Measurements from ENCODE around the gene CYP46A1. TPM values are rescaled to one million over a fixed set of nuclear protein-coding genes. Genes with fewer than 3 reads are reported as not detected.

The CYP46A1 gene
- total RNA-seq, 1 experiment from 2014 or later, result 0.36 TPM

- BruUV-seq (replicated peaks), result no TSS peak
- H3K9me3 ChIP-seq (ENCODE audit: control insufficient read depth, insufficient read depth, low read depth, low read length), result no peaks in the 10 kb centered on the region
These were observed 63.7 kb downstream of the CYP46A1 start for GRCh38 chr14:99747582-99748330.

GRCh38 chr14:99748529-99748928 is 64.4 kb downstream of the CYP46A1 start:
- H3K27ac ChIP-seq (ENCODE audit: low read length), result no peak overlapping the region
- in situ Hi-C loops (cut with HindIII; ENCODE audit: low pct_unique_long_range_greater_than_20kb, low sequenced_read_pairs), result no loop called here
- H3K4me1 ChIP-seq (ENCODE audit: control insufficient read depth, insufficient read depth, low read length), result peaks cover 26% of the 10 kb centered on the region
- no peak for ATAC-seq
- H3K9me3 ChIP-seq (ENCODE audit: control insufficient read depth, insufficient read depth, low read depth, low read length), result no peaks in the 10 kb centered on the region
- ChIA-PET POLR2A (no interaction called here), CTCF (no interaction called here)
- no peaks in the 10 kb centered on the region for H3K27me3 ChIP-seq (ENCODE audit: control insufficient read depth, insufficient read depth, low read length)
- no peak for TF ChIP-seq POLR2AphosphoS5 (IDR thresholded peaks at IDR 0.05; ENCODE audit: low read depth, low read length)
- no peak for TF ChIP-seq SIN3A (IDR thresholded peaks at IDR 0.05; ENCODE audit: borderline replicate concordance, insufficient read depth, low read depth, low read length)
- TF ChIP-seq TCF7L2 (IDR thresholded peaks at IDR 0.05; ENCODE audit: low read depth, low read length), result no peak
- no peaks in the 10 kb centered on the region for H3K36me3 ChIP-seq (ENCODE audit: control insufficient read depth, insufficient read depth, low read length)
- no peak for DNase-seq (ENCODE audit: low read depth, low spot score)
- intact Hi-C loops (cut with micrococcal nuclease; ENCODE audit: unreplicated experiment), result no loop called here
- no TSS peak for BruUV-seq (replicated peaks)
- no peak overlapping the region for H3K4me3 ChIP-seq (ENCODE audit: low read depth in 2 of 2, low read length in 2 of 2)

More at GRCh38 chr14:99747582-99748330, 63.7 kb downstream of the CYP46A1 start:
- DNase-seq (ENCODE audit: low read depth, low spot score) (no peak), ATAC-seq (no peak)
- Histone ChIP-seq H3K27ac (ENCODE audit: low read length) (no peak overlapping the region), H3K4me1 (ENCODE audit: control insufficient read depth, insufficient read depth, low read length) (peaks cover 22% of the 10 kb centered on the region), H3K4me3 (ENCODE audit: low read depth in 2 of 2, low read length in 2 of 2) (no peak overlapping the region), H3K36me3 (ENCODE audit: control insufficient read depth, insufficient read depth, low read length) (no peaks in the 10 kb centered on the region), H3K27me3 (ENCODE audit: control insufficient read depth, insufficient read depth, low read length) (no peaks in the 10 kb centered on the region)
- intact Hi-C loops (cut with micrococcal nuclease; ENCODE audit: unreplicated experiment) (no loop called here), in situ Hi-C loops (cut with HindIII; ENCODE audit: low pct_unique_long_range_greater_than_20kb, low sequenced_read_pairs) (no loop called here)
- CTCF ChIA-PET, result no interaction called here
- TF ChIP-seq REST (IDR thresholded peaks at IDR 0.05; ENCODE audit: insufficient read depth in 1 of 2, low read depth in 2 of 2, low read length in 1 of 2) (no peak), SIN3A (IDR thresholded peaks at IDR 0.05; ENCODE audit: borderline replicate concordance, insufficient read depth, low read depth, low read length) (no peak), POLR2AphosphoS5 (IDR thresholded peaks at IDR 0.05; ENCODE audit: low read depth, low read length) (no peak), CTCF (IDR thresholded peaks at IDR 0.05) (no peak), TCF7L2 (IDR thresholded peaks at IDR 0.05; ENCODE audit: low read depth, low read length) (no peak)
- POLR2A ChIA-PET, result no interaction called here

- intact Hi-C loops (cut with micrococcal nuclease; ENCODE audit: unreplicated experiment) (no loop called here), in situ Hi-C loops (cut with HindIII; ENCODE audit: low pct_unique_long_range_greater_than_20kb, low sequenced_read_pairs) (no loop called here)
- Histone ChIP-seq H3K4me3 (ENCODE audit: low read depth in 2 of 2, low read length in 2 of 2) (no peak overlapping the region), H3K4me1 (ENCODE audit: control insufficient read depth, insufficient read depth, low read length) (peaks cover 32% of the 10 kb centered on the region), H3K27me3 (ENCODE audit: control insufficient read depth, insufficient read depth, low read length) (no peaks in the 10 kb centered on the region), H3K27ac (ENCODE audit: low read length) (no peak overlapping the region), H3K36me3 (ENCODE audit: control insufficient read depth, insufficient read depth, low read length) (no peaks in the 10 kb centered on the region), H3K9me3 (ENCODE audit: control insufficient read depth, insufficient read depth, low read depth, low read length) (no peaks in the 10 kb centered on the region)
- CTCF ChIA-PET, result no interaction called here
- BruUV-seq (replicated peaks), result no TSS peak
- DNase-seq (ENCODE audit: low read depth, low spot score) (no peak), ATAC-seq (no peak)
- POLR2A ChIA-PET, result no interaction called here
- TF ChIP-seq SIN3A (IDR thresholded peaks at IDR 0.05; ENCODE audit: borderline replicate concordance, insufficient read depth, low read depth, low read length), result no peak
- TF ChIP-seq TCF7L2 (IDR thresholded peaks at IDR 0.05; ENCODE audit: low read depth, low read length), result no peak
- TF ChIP-seq POLR2AphosphoS5 (IDR thresholded peaks at IDR 0.05; ENCODE audit: low read depth, low read length), result no peak
- TF ChIP-seq CTCF (IDR thresholded peaks at IDR 0.05), result no peak
- TF ChIP-seq REST (IDR thresholded peaks at IDR 0.05; ENCODE audit: insufficient read depth in 1 of 2, low read depth in 2 of 2, low read length in 1 of 2), result no peak
These were observed 65.0 kb downstream of the CYP46A1 start for GRCh38 chr14:99749142-99749541.

Measured in Panc1 (cell line).